Activated CD4-positive, CD25-positive, alpha-beta regulatory T cell treated with anti-CD3 and anti-CD28 coated beads, Interleukin-2, amount 50 U/mL, for 72 hours (primary cell): ENCODE data around the gene JAK2.
A peak's percentile ranks its signal among the peaks of the same experiment; 100 is the strongest.
"Not testable (repeated sequence)": the region's sequence is repeated elsewhere in the genome, so short reads cannot be mapped to it uniquely, and the experiment has no call there.

Source experiments
- DNase-seq: peaks from one replicate; pipeline ENCODE4 v3.0.0; 2021

JAK2 gene

GRCh38 chr9:4984621-4985385, at the start of gene JAK2:
Gene JAK2, plus strand, starts transcription at chr9:4985272. Its CDS starts 36,716 bp downstream, at chr9:5021988.
- DNase-seq: peak; percentile 82

GRCh38 chr9:4936277-4936676, 48.8 kb upstream of the JAK2 start:
- no peak for DNase-seq

GRCh38 chr9:4936823-4937222, 48.2 kb upstream of the JAK2 start:
- DNase-seq: no peak

GRCh38 chr9:4937446-4937845, 47.6 kb upstream of the JAK2 start:
- no peak for DNase-seq

GRCh38 chr9:4938496-4938895, 46.6 kb upstream of the JAK2 start:
- DNase-seq: no peak

GRCh38 chr9:4939118-4939561, 45.9 kb upstream of the JAK2 start:
- no peak for DNase-seq

GRCh38 chr9:4942042-4942691, 42.9 kb upstream of the JAK2 start:
- DNase-seq: not testable (repeated sequence)

- DNase-seq: no peak
Observed at GRCh38 chr9:4943346-4943745, 41.7 kb upstream of the JAK2 start.

GRCh38 chr9:4944431-4945211, 40.5 kb upstream of the JAK2 start:
- DNase-seq: not testable (repeated sequence)

- no peak for DNase-seq
Observed at GRCh38 chr9:4946937-4947336, 38.1 kb upstream of the JAK2 start.

GRCh38 chr9:4955836-4956235, 29.2 kb upstream of the JAK2 start:
- DNase-seq: no peak

GRCh38 chr9:4959031-4959430, 26.0 kb upstream of the JAK2 start:
- DNase-seq: no peak

GRCh38 chr9:4962085-4962484, 23.0 kb upstream of the JAK2 start:
- no peak for DNase-seq

GRCh38 chr9:4964540-4964939, 20.5 kb upstream of the JAK2 start:
- no peak for DNase-seq

GRCh38 chr9:4965174-4965821, 19.8 kb upstream of the JAK2 start:
- DNase-seq: no peak

GRCh38 chr9:4967523-4967922, 17.5 kb upstream of the JAK2 start:
- no peak for DNase-seq

- no peak for DNase-seq
Observed at GRCh38 chr9:4969130-4969529, 15.9 kb upstream of the JAK2 start.

- DNase-seq: peak; percentile 35
Observed at GRCh38 chr9:4970970-4971641, 14.0 kb upstream of the JAK2 start.

GRCh38 chr9:4973246-4973645, 11.8 kb upstream of the JAK2 start:
- DNase-seq: no peak

GRCh38 chr9:4973902-4974301, 11.2 kb upstream of the JAK2 start:
- no peak for DNase-seq

GRCh38 chr9:4979239-4979638, 5.8 kb upstream of the JAK2 start:
- DNase-seq: no peak

GRCh38 chr9:4980086-4980727, 4.9 kb upstream of the JAK2 start:
- no peak for DNase-seq
